ENCODE data around the gene CENPP.

CENPP gene

DNA sequence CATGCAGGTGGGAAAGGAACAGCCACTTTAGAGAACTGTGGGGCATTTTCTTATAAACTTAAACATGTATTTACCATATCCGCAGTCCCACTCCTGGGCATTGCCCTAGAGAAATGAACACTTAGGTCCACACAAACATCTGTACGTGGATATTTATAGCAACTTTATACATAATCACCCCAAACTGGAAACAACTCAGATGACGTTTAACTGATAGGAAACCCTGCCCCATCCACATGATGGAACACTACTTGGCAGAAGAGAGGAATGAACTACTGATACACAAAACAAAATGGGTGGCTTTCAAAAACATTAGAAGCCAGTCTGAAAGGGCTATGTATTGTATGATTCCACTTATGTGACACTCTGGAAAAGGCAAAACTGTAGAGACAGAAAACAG, 187.6 kb downstream of the CENPP start:
- Histone ChIP-seq H3K9me3 (ENCODE audit: control insufficient read depth in 1 of 2, low read length in 2 of 2) (no peaks in the 10 kb centered on the region), H3K4me1 (ENCODE audit: control insufficient read depth in 1 of 2, insufficient read depth in 2 of 2, low read length in 2 of 2) (peaks cover 0 to 12% of the 10 kb centered on the region in 2 donors), H3K4me3 (ENCODE audit: low read depth in 1 of 2, low read length in 2 of 2) (no peak overlapping the region), H3K27me3 (ENCODE audit: low read depth, low read length) (no peaks in the 10 kb centered on the region), H3K27ac (ENCODE audit: low read length) (no peak overlapping the region), H3K36me3 (ENCODE audit: control insufficient read depth in 1 of 2, insufficient read depth in 2 of 2, low read length in 2 of 2) (peaks cover 0 to 7% of the 10 kb centered on the region in 2 donors)

GRCh38 chr9:92514635-92515034, 188.9 kb downstream of the CENPP start:
- H3K9me3 ChIP-seq (ENCODE audit: control insufficient read depth in 1 of 2, low read length in 2 of 2): no peaks in the 10 kb centered on the region
- H3K4me1 ChIP-seq (ENCODE audit: control insufficient read depth in 1 of 2, insufficient read depth in 2 of 2, low read length in 2 of 2): peaks cover 0 to 12% of the 10 kb centered on the region in 2 donors
- peaks cover 0 to 7% of the 10 kb centered on the region in 2 donors for H3K36me3 ChIP-seq (ENCODE audit: control insufficient read depth in 1 of 2, insufficient read depth in 2 of 2, low read length in 2 of 2)
- no peaks in the 10 kb centered on the region for H3K27me3 ChIP-seq (ENCODE audit: low read depth, low read length)
- H3K27ac ChIP-seq (ENCODE audit: low read length): no peak overlapping the region
- H3K4me3 ChIP-seq (ENCODE audit: low read depth in 1 of 2, low read length in 2 of 2): no peak overlapping the region

DNA sequence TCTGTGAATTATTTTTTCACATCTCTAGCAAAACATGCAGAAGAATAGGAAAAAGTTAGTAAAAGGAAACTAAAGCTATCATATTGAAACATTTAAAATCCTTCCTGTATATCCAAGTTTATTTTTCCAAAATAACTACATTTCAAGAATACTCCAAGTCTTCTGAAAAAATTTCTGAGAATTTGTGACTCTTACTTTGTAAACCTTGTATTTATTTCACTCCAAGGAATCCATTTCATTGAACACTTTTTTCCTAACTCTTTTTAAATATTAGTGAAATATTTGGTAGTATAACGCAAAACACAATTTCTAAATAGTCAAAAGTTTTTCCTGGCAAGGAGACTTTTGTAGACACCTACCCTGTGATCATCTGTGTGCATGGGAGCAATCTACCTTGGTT, 190.8 kb downstream of the CENPP start:
- H3K27me3 ChIP-seq (ENCODE audit: low read depth, low read length): no peaks in the 10 kb centered on the region
- H3K4me3 ChIP-seq (ENCODE audit: low read depth in 1 of 2, low read length in 2 of 2): no peak overlapping the region
- no peaks in the 10 kb centered on the region for H3K9me3 ChIP-seq (ENCODE audit: control insufficient read depth in 1 of 2, low read length in 2 of 2)
- H3K36me3 ChIP-seq (ENCODE audit: control insufficient read depth in 1 of 2, insufficient read depth in 2 of 2, low read length in 2 of 2): peaks cover 0 to 7% of the 10 kb centered on the region in 2 donors
- H3K27ac ChIP-seq (ENCODE audit: low read length): no peak overlapping the region
- peaks cover 0 to 12% of the 10 kb centered on the region in 2 donors for H3K4me1 ChIP-seq (ENCODE audit: control insufficient read depth in 1 of 2, insufficient read depth in 2 of 2, low read length in 2 of 2)

GRCh38 chr9:92517046-92517445, 191.3 kb downstream of the CENPP start:
- H3K27ac ChIP-seq (ENCODE audit: low read length): no peak overlapping the region

DNA sequence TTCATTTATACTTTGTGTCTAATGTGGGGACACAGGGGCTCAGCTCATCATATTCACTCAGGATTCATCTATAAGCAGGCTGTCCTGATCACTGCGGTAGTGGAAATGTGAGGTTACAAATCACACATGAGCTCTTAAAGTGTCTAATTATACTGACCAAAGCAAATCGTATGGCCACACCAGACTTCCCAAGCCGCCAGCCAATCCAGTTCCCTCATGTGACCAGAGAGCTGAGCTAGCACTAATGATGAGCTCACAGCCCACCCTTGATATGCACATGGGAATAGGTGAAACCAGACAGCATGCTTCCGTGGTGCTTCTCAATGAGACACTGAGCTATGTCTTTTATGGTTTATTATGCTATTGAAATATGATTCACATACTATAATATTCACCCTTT, 192.4 kb downstream of the CENPP start:
- H3K27me3 ChIP-seq (ENCODE audit: low read depth, low read length): no peaks in the 10 kb centered on the region
- no peak overlapping the region for H3K27ac ChIP-seq (ENCODE audit: low read length)
- no peak overlapping the region for H3K4me3 ChIP-seq (ENCODE audit: low read depth in 1 of 2, low read length in 2 of 2)
- H3K36me3 ChIP-seq (ENCODE audit: control insufficient read depth in 1 of 2, insufficient read depth in 2 of 2, low read length in 2 of 2): peaks cover 0 to 7% of the 10 kb centered on the region in 2 donors
- no peaks in the 10 kb centered on the region for H3K9me3 ChIP-seq (ENCODE audit: control insufficient read depth in 1 of 2, low read length in 2 of 2)
- peaks cover 0 to 3% of the 10 kb centered on the region in 2 donors for H3K4me1 ChIP-seq (ENCODE audit: control insufficient read depth in 1 of 2, insufficient read depth in 2 of 2, low read length in 2 of 2)

More at GRCh38 chr9:92517046-92517445, 191.3 kb downstream of the CENPP start:
- Histone ChIP-seq H3K27me3 (ENCODE audit: low read depth, low read length) (no peaks in the 10 kb centered on the region), H3K36me3 (ENCODE audit: control insufficient read depth in 1 of 2, insufficient read depth in 2 of 2, low read length in 2 of 2) (peaks cover 0 to 7% of the 10 kb centered on the region in 2 donors), H3K9me3 (ENCODE audit: control insufficient read depth in 1 of 2, low read length in 2 of 2) (no peaks in the 10 kb centered on the region), H3K4me1 (ENCODE audit: control insufficient read depth in 1 of 2, insufficient read depth in 2 of 2, low read length in 2 of 2) (peaks cover 0 to 12% of the 10 kb centered on the region in 2 donors), H3K4me3 (ENCODE audit: low read depth in 1 of 2, low read length in 2 of 2) (no peak overlapping the region)

DNA sequence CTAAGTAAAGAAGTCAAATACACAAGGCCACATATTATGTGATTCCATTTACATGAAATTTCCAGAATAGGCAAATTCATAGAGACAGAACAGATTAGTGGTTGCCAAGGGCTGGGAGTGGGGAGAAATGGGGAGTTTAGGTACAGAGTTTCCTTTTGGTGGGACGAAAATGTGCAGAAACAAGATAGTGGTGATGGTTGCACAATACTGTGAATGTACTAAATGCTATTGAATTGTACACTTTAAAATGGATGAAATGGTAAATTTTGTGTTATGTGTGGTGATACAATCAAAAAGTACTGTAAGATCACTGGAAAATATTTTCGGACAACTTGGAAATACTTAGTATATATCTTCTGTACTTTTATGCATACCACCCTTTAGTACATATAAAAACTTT, 195.1 kb downstream of the CENPP start:
- Histone ChIP-seq H3K27me3 (ENCODE audit: low read depth, low read length) (no peaks in the 10 kb centered on the region), H3K4me3 (ENCODE audit: low read depth in 1 of 2, low read length in 2 of 2) (no peak overlapping the region), H3K27ac (ENCODE audit: low read length) (no peak overlapping the region), H3K36me3 (ENCODE audit: control insufficient read depth in 1 of 2, insufficient read depth in 2 of 2, low read length in 2 of 2) (peaks cover 0 to 7% of the 10 kb centered on the region in 2 donors), H3K4me1 (ENCODE audit: control insufficient read depth in 1 of 2, insufficient read depth in 2 of 2, low read length in 2 of 2) (no peaks in the 10 kb centered on the region), H3K9me3 (ENCODE audit: control insufficient read depth in 1 of 2, low read length in 2 of 2) (no peaks in the 10 kb centered on the region)

GRCh38 chr9:92522983-92523970, 197.5 kb downstream of the CENPP start:
- no peaks in the 10 kb centered on the region for H3K36me3 ChIP-seq (ENCODE audit: control insufficient read depth in 1 of 2, insufficient read depth in 2 of 2, low read length in 2 of 2)
- H3K27me3 ChIP-seq (ENCODE audit: low read depth, low read length): no peaks in the 10 kb centered on the region
- H3K4me3 ChIP-seq (ENCODE audit: low read depth in 1 of 2, low read length in 2 of 2): no peak overlapping the region
- no peaks in the 10 kb centered on the region for H3K4me1 ChIP-seq (ENCODE audit: control insufficient read depth in 1 of 2, insufficient read depth in 2 of 2, low read length in 2 of 2)
- no peaks in the 10 kb centered on the region for H3K9me3 ChIP-seq (ENCODE audit: control insufficient read depth in 1 of 2, low read length in 2 of 2)
- H3K27ac ChIP-seq (ENCODE audit: low read length): no peak overlapping the region

DNA sequence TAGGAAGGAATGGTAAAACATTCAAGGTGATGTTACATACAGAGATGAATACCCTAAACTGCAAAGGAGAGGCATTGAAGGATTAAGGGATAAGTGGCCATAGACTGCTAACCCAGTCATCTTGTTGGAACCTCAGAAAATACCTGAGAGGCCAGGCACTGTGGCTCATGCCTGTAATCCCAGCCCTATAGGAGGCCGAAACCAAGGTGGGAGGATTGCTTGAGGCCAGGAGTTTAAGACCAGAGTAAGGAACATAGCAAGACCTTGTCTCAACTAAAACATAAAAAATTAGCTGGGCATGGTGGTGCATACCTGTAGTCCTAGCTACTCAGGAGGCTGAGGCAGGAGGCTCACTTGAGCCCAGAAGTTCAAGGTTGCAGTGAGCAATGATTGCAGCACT, 199.1 kb downstream of the CENPP start:
- H3K27ac ChIP-seq (ENCODE audit: low read length): no peak overlapping the region

GRCh38 chr9:92525306-92525705, 199.6 kb downstream of the CENPP start:
- Histone ChIP-seq H3K4me3 (ENCODE audit: low read depth in 1 of 2, low read length in 2 of 2) (no peak overlapping the region), H3K9me3 (ENCODE audit: control insufficient read depth in 1 of 2, low read length in 2 of 2) (peaks cover 0 to 2% of the 10 kb centered on the region in 2 donors), H3K4me1 (ENCODE audit: control insufficient read depth in 1 of 2, insufficient read depth in 2 of 2, low read length in 2 of 2) (no peaks in the 10 kb centered on the region), H3K36me3 (ENCODE audit: control insufficient read depth in 1 of 2, insufficient read depth in 2 of 2, low read length in 2 of 2) (no peaks in the 10 kb centered on the region), H3K27ac (ENCODE audit: low read length) (no peak overlapping the region), H3K27me3 (ENCODE audit: low read depth, low read length) (no peaks in the 10 kb centered on the region)

More for the DNA sequence above, 199.1 kb downstream of the CENPP start:
- Histone ChIP-seq H3K27me3 (ENCODE audit: low read depth, low read length) (no peaks in the 10 kb centered on the region), H3K4me1 (ENCODE audit: control insufficient read depth in 1 of 2, insufficient read depth in 2 of 2, low read length in 2 of 2) (no peaks in the 10 kb centered on the region), H3K9me3 (ENCODE audit: control insufficient read depth in 1 of 2, low read length in 2 of 2) (peaks cover 0 to under 1% of the 10 kb centered on the region in 2 donors), H3K4me3 (ENCODE audit: low read depth in 1 of 2, low read length in 2 of 2) (no peak overlapping the region), H3K36me3 (ENCODE audit: control insufficient read depth in 1 of 2, insufficient read depth in 2 of 2, low read length in 2 of 2) (no peaks in the 10 kb centered on the region)

GRCh38 chr9:92527291-92527828, 201.6 kb downstream of the CENPP start:
- no peaks in the 10 kb centered on the region for H3K27me3 ChIP-seq (ENCODE audit: low read depth, low read length)
- no peak overlapping the region for H3K27ac ChIP-seq (ENCODE audit: low read length)
- no peaks in the 10 kb centered on the region for H3K4me1 ChIP-seq (ENCODE audit: control insufficient read depth in 1 of 2, insufficient read depth in 2 of 2, low read length in 2 of 2)
- H3K4me3 ChIP-seq (ENCODE audit: low read depth in 1 of 2, low read length in 2 of 2): no peak overlapping the region
- no peaks in the 10 kb centered on the region for H3K36me3 ChIP-seq (ENCODE audit: control insufficient read depth in 1 of 2, insufficient read depth in 2 of 2, low read length in 2 of 2)
- peaks cover 0 to 5% of the 10 kb centered on the region in 2 donors for H3K9me3 ChIP-seq (ENCODE audit: control insufficient read depth in 1 of 2, low read length in 2 of 2)

DNA sequence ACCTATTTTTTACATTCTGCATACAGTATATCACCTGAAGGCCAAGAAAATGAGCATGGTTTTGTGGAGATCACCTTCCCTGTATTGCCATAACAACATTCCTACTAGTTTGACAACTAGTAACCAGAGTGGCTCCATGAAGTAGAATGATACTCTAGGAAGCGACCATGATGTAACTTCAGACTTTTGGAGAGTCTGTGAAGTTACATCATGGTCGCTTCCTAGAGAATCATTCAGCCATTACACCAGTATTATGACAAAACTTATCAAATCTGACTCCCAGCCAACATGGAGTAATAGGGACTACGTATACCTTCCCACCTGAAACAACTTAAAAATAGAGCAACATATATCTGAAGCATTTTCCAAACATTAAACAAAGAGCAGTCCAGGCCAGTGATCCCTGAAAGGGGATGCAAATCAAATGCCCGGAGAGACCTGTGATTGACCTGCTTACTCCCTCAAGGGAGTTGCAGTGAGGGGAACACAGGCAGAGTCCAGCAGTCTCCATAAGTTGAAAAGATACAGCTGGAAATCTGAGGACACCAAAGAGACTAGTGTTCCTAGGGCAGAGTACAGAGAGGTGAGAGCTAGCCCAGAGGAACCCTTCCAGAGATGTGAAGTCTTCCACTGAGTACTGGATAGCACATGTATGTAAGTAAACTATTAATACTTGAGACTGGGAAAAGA, 202.2 kb downstream of the CENPP start:
- Histone ChIP-seq H3K9me3 (ENCODE audit: control insufficient read depth in 1 of 2, low read length in 2 of 2) (peaks cover 0 to 5% of the 10 kb centered on the region in 2 donors), H3K36me3 (ENCODE audit: control insufficient read depth in 1 of 2, insufficient read depth in 2 of 2, low read length in 2 of 2) (no peaks in the 10 kb centered on the region), H3K4me1 (ENCODE audit: control insufficient read depth in 1 of 2, insufficient read depth in 2 of 2, low read length in 2 of 2) (no peaks in the 10 kb centered on the region), H3K27ac (ENCODE audit: low read length) (no peak overlapping the region), H3K27me3 (ENCODE audit: low read depth, low read length) (no peaks in the 10 kb centered on the region), H3K4me3 (ENCODE audit: low read depth in 1 of 2, low read length in 2 of 2) (no peak overlapping the region)
